ENCODE measurements around the gene ZNF626. TPM values are rescaled to one million over a fixed set of nuclear protein-coding genes. Genes with fewer than 3 reads are reported as not detected.
"Not testable (repeated sequence)": the region's sequence is repeated elsewhere in the genome, so short reads cannot be mapped to it uniquely, and the experiment has no call there.

ZNF626 gene
- total and polyA plus RNA-seq, 2 experiments from 2014 or later: 12.7 to 32.5 TPM

DNA sequence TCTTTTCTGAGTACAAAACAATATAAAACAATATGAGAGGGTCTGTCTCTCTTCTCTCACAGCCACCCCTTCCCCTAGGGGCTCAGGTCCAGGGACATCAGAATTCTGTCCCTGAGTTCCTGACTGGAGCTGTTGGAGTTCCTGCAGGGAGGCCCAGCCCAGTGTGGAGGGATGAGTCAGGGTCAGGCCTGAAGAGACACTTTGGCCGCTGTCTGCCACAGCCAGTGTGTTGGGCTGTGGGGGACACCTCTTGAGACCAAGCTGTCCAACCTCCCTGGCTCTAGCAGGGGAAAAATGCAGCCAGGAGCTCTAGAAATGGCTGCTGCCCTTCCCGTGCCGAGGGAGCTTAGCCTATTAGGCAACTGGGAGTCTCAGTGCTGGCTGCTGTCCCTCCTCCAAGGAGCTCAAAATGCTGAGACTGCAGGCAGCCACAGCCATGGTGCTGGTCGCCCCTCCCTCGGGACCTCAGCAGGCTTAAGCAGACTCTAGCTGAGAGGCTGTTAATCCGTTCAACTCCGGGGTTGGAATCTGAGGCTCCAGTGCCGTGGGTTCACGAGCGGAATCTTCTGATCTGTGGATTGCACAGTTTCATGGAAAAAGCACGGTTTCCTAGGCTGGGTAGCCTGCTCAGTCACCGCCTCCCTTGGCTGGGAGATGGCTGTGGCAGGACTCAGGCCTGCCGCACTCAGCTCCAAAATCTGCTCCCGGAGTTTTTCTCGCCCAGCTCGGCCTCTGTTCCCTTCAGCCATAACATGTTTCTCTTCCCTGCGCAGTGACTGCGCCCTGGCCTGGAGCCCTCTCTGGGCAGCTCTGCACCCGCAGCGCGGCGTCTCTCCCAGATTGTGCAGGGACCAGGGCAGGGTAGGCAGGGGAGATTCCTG lies 3.8 kb upstream of the ZNF626 start:
- Histone ChIP-seq H3K9me2 (replicated peaks; ENCODE audit: insufficient read depth) (no peaks in the 10 kb centered on the region), H3K9me3 (ENCODE audit: low read depth) (no peaks in the 10 kb centered on the region), H3K4me3 (no peak overlapping the region), H2AFZ (peak overlapping the region; percentile 45), H3K27ac (peak overlapping the region; percentile 91), H3K4me2 (peak overlapping the region; percentile 16), H3K27me3 (no peaks in the 10 kb centered on the region), H3K4me1 (ENCODE audit: insufficient read depth) (no peaks in the 10 kb centered on the region), H4K20me1 (ENCODE audit: insufficient read depth, poor library complexity, severe bottlenecking) (no peaks in the 10 kb centered on the region), H3K36me3 (replicated peaks; ENCODE audit: insufficient read depth, low read depth) (peaks cover 1% of the 10 kb centered on the region), H3K79me2 (peaks cover 6% of the 10 kb centered on the region)
- peak; percentile 51 for DNase-seq (ENCODE audit: low spot score)
- 65% methylated on average over 22 of the region's 22 CpGs for WGBS (ENCODE audit: low lambda C conversion rate, missing lambda C conversion rate)
- no peak for TF ChIP-seq CTCF (IDR thresholded peaks at IDR 0.05; ENCODE audit: poor library complexity)
- no peak for TF ChIP-seq EZH2 (IDR thresholded peaks at IDR 0.05; ENCODE audit: borderline replicate concordance)
- TF ChIP-seq EZH2phosphoT487 (IDR thresholded peaks at IDR 0.05; ENCODE audit: low read depth, severe bottlenecking, unreplicated experiment): no peak

- not testable (repeated sequence) for DNase-seq (ENCODE audit: low spot score); H3K9me2 ChIP-seq (replicated peaks; ENCODE audit: insufficient read depth); H3K4me3 ChIP-seq; H3K9me3 ChIP-seq (ENCODE audit: low read depth); H4K20me1 ChIP-seq (ENCODE audit: insufficient read depth, poor library complexity, severe bottlenecking); H3K27me3 ChIP-seq; H3K4me1 ChIP-seq (ENCODE audit: insufficient read depth); H3K36me3 ChIP-seq (replicated peaks; ENCODE audit: insufficient read depth, low read depth)
- H3K4me2 ChIP-seq: peak overlapping the region; percentile 16
- peak overlapping the region; percentile 45 for H2AFZ ChIP-seq
- 47% methylated on average over 10 of the region's 10 CpGs for WGBS (ENCODE audit: low lambda C conversion rate, missing lambda C conversion rate)
- H3K27ac ChIP-seq: peak overlapping the region; percentile 91
- peaks cover 13% of the 10 kb centered on the region for H3K79me2 ChIP-seq
These were observed 3.1 kb upstream of the ZNF626 start for GRCh38 chr19:20664475-20664874.

DNA sequence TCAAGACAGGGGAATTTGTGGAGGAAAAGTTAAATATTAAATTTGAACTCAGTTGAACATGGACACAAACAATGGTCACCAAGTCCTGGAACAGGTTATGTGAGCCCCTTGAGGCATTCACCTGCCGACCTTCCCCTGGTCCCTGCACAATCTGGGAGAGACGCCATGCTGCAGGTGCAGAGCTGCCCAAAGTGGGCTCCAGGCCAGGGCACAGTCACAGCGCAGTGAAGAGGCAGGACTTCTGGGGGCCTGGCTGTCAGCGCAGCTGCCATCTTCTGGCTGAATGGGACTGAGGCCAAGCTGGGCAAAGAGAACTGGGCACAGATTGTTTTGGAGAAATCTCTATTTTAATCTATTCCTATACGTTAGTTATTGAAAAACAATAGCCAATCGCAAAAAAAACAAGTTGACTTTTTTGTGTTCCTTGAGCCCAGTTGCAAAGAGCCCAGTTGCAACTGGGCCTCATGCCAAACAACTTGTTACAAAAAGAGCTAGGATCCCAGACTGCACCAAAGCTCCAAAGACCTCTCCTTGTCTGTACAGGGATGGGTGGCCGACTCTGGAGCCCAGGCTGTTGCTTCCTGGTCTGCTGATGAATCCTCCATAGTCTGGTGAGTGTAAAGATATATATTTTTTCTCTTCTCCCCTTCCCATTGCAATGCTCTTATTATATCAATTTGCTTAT lies 1.2 kb upstream of the ZNF626 start:
- H3K4me2 ChIP-seq: no peak overlapping the region
- H3K4me1 ChIP-seq (ENCODE audit: insufficient read depth): no peaks in the 10 kb centered on the region
- no peaks in the 10 kb centered on the region for H4K20me1 ChIP-seq (ENCODE audit: insufficient read depth, poor library complexity, severe bottlenecking)
- peaks cover 32% of the 10 kb centered on the region for H3K79me2 ChIP-seq
- no peak overlapping the region for H3K4me3 ChIP-seq
- no peak for DNase-seq (ENCODE audit: low spot score)
- 94% methylated on average over 7 of the region's 7 CpGs for WGBS (ENCODE audit: low lambda C conversion rate, missing lambda C conversion rate)
- TF ChIP-seq EZH2phosphoT487 (IDR thresholded peaks at IDR 0.05; ENCODE audit: low read depth, severe bottlenecking, unreplicated experiment) (no peak), CTCF (IDR thresholded peaks at IDR 0.05; ENCODE audit: poor library complexity) (no peak), EZH2 (IDR thresholded peaks at IDR 0.05; ENCODE audit: borderline replicate concordance) (no peak)
- no peaks in the 10 kb centered on the region for H3K27me3 ChIP-seq
- H2AFZ ChIP-seq: no peak overlapping the region
- peaks cover 6% of the 10 kb centered on the region for H3K36me3 ChIP-seq (replicated peaks; ENCODE audit: insufficient read depth, low read depth)
- no peak overlapping the region for H3K27ac ChIP-seq
- no peaks in the 10 kb centered on the region for H3K9me2 ChIP-seq (replicated peaks; ENCODE audit: insufficient read depth)
- H3K9me3 ChIP-seq (ENCODE audit: low read depth): peaks cover 16% of the 10 kb centered on the region
